ENCODE measurements around the gene TMIE.

Gene TMIE

DNA sequence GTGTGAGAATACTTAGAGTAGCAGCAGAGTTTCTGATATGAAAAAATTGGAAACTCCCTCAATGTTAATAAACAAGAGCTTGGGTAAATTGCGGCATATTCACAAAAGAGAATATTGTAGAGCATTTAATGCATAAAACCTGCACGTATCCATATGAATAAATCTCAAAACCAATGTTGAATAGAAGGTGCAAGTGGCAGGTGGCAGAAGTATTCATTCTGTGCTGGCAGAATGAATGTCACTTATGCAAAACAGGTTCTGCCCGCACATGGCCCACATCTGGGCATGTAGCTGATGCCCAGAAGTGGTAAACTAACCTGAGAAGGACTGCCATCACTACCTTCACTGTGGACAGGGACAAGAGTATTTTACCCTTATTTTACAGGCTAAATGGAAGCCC, 30.6 kb downstream of the TMIE start:
- no peak for DNase-seq

DNA sequence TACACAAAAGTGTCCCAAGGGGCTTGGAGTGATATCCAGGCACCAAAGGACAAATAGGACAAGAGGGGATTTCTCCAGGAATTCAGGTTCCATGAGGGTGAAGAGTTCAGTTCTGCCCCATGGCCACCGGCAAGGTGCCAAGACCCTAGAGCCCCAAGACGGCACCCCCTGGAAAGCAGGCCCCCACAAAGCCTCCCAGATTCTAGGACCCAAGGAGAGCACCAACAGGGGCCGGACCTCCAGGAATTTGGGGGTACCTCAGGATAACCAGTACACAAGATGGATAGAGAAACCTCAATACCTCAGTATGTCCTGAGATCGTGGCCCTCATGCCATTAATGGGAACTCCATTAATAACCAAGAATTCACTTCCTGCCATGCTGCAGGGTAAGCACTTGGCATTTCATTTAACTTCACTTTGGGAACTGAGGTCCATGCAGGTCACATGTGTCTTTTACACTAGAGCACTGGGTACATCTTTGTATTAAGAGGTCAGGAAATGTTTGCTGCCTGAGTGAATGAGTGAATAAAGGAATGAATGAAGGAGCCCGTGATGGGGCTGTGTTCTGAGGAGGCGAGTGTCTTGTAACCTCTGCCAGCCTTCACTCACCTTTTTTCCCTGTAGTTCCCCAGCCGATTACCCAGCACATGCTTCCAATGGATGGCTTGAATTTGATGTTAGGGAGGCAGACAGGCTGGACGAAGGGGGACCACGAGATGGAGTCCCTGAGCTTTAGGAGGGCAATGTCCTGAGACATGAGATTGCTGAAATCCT, 32.0 kb downstream of the TMIE start:
- Histone ChIP-seq H2BK5ac (ENCODE audit: low read depth, low read length, poor library complexity, severe bottlenecking) (no peak overlapping the region), H4K91ac (ENCODE audit: low read length) (no peak overlapping the region), H3K4me2 (ENCODE audit: low read length, poor library complexity, severe bottlenecking) (no peak overlapping the region), H3K4me1 (ENCODE audit: control insufficient read depth, insufficient read depth, low read depth, low read length) (no peaks in the 10 kb centered on the region), H3K79me1 (replicated peaks; ENCODE audit: low read length, poor library complexity, severe bottlenecking) (no peaks in the 10 kb centered on the region), H2BK120ac (ENCODE audit: low read depth, low read length) (no peak overlapping the region), H3K23ac (ENCODE audit: low read length in 2 of 2) (no peak overlapping the region), H3K27me3 (ENCODE audit: control insufficient read depth in 1 of 2, insufficient read depth in 1 of 2, low read length in 2 of 2) (peaks cover 12 to 63% of the 10 kb centered on the region in 2 experiments), H2BK15ac (ENCODE audit: low read depth, poor library complexity, severe bottlenecking) (no peak overlapping the region), H4K8ac (ENCODE audit: low read length) (no peak overlapping the region), H3K9me3 (ENCODE audit: control insufficient read depth, low read length) (no peaks in the 10 kb centered on the region), H2AK5ac (ENCODE audit: low read length, severe bottlenecking) (no peak overlapping the region), H2AFZ (ENCODE audit: low read depth, low read length) (no peak overlapping the region), H3K9ac (ENCODE audit: low read length) (no peak overlapping the region), H3K4me3 (ENCODE audit: insufficient read depth in 1 of 2, low read depth in 1 of 2, low read length in 2 of 2) (no peak overlapping the region), H3K14ac (ENCODE audit: low read length in 2 of 2) (peak overlapping the region in 1 of 2 experiments; percentile 5), H3K27ac (ENCODE audit: low read length, poor library complexity, severe bottlenecking) (no peak overlapping the region), H2BK12ac (ENCODE audit: low read length in 2 of 2) (no peak overlapping the region), H3K18ac (ENCODE audit: low read depth in 1 of 2, low read length in 2 of 2) (no peak overlapping the region), H3K36me3 (ENCODE audit: control insufficient read depth in 1 of 2, insufficient read depth in 2 of 2, low read depth in 1 of 2, low read length in 2 of 2) (no peaks in the 10 kb centered on the region), H3K4ac (ENCODE audit: low read depth in 1 of 2, low read length in 2 of 2) (no peak overlapping the region)
- DNase-seq: no peak
- 78% methylated on average over 9 of the region's 9 CpGs for WGBS

More for the DNA sequence above, 30.6 kb downstream of the TMIE start:
- H3K4ac ChIP-seq (ENCODE audit: low read depth in 1 of 2, low read length in 2 of 2): no peak overlapping the region
- H3K36me3 ChIP-seq (ENCODE audit: control insufficient read depth in 1 of 2, insufficient read depth in 2 of 2, low read depth in 1 of 2, low read length in 2 of 2): no peaks in the 10 kb centered on the region
- H2BK12ac ChIP-seq (ENCODE audit: low read length in 2 of 2): no peak overlapping the region
- H3K18ac ChIP-seq (ENCODE audit: low read depth in 1 of 2, low read length in 2 of 2): no peak overlapping the region
- WGBS: 80% methylated on average over 1 of the region's 3 CpGs
- H2BK120ac ChIP-seq (ENCODE audit: low read depth, low read length): no peak overlapping the region
- H3K4me2 ChIP-seq (ENCODE audit: low read length, poor library complexity, severe bottlenecking): no peak overlapping the region
- no peak overlapping the region for H3K4me3 ChIP-seq (ENCODE audit: insufficient read depth in 1 of 2, low read depth in 1 of 2, low read length in 2 of 2)
- H2AK5ac ChIP-seq (ENCODE audit: low read length, severe bottlenecking): no peak overlapping the region
- peaks cover 6 to 55% of the 10 kb centered on the region in 2 experiments for H3K27me3 ChIP-seq (ENCODE audit: control insufficient read depth in 1 of 2, insufficient read depth in 1 of 2, low read length in 2 of 2)
- no peak overlapping the region for H4K91ac ChIP-seq (ENCODE audit: low read length)
- H3K4me1 ChIP-seq (ENCODE audit: control insufficient read depth, insufficient read depth, low read depth, low read length): no peaks in the 10 kb centered on the region
- no peaks in the 10 kb centered on the region for H3K79me1 ChIP-seq (replicated peaks; ENCODE audit: low read length, poor library complexity, severe bottlenecking)
- no peak overlapping the region for H2BK5ac ChIP-seq (ENCODE audit: low read depth, low read length, poor library complexity, severe bottlenecking)
- no peaks in the 10 kb centered on the region for H3K9me3 ChIP-seq (ENCODE audit: control insufficient read depth, low read length)
- H3K9ac ChIP-seq (ENCODE audit: low read length): no peak overlapping the region
- H3K23ac ChIP-seq (ENCODE audit: low read length in 2 of 2): no peak overlapping the region
- no peak overlapping the region for H4K8ac ChIP-seq (ENCODE audit: low read length)
- H3K14ac ChIP-seq (ENCODE audit: low read length in 2 of 2): no peak overlapping the region
- no peak overlapping the region for H2AFZ ChIP-seq (ENCODE audit: low read depth, low read length)
- H2BK15ac ChIP-seq (ENCODE audit: low read depth, poor library complexity, severe bottlenecking): no peak overlapping the region
- no peak overlapping the region for H3K27ac ChIP-seq (ENCODE audit: low read length, poor library complexity, severe bottlenecking)

DNA sequence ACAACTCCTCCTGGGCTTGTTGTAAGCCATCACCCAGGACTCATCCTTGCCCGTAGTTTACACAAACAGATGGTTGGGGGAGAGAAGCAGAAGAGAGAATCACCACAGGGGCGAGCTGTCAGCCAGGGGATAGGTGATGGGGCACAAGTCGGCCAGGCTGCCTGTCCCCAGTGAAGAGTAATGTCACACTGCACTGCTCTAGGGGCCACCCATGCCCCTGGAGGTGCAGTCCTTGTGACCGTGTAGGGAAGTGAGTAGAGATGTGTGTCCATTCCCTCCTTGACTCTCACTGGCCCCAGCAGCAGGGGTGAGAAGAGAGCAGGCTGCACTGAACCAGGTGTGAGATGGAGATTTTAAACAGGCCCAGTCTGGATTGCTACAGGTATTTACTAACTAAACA, 33.6 kb downstream of the TMIE start:
- H3K9ac ChIP-seq (ENCODE audit: low read length): no peak overlapping the region
- no peak overlapping the region for H2AFZ ChIP-seq (ENCODE audit: low read depth, low read length)
- no peak overlapping the region for H3K4me3 ChIP-seq (ENCODE audit: insufficient read depth in 1 of 2, low read depth in 1 of 2, low read length in 2 of 2)
- no peak for DNase-seq
- peak overlapping the region; percentile 40 for H4K91ac ChIP-seq (ENCODE audit: low read length)
- H2BK5ac ChIP-seq (ENCODE audit: low read depth, low read length, poor library complexity, severe bottlenecking): no peak overlapping the region
- H3K4ac ChIP-seq (ENCODE audit: low read depth in 1 of 2, low read length in 2 of 2): no peak overlapping the region
- H3K27ac ChIP-seq (ENCODE audit: low read length, poor library complexity, severe bottlenecking): no peak overlapping the region
- H3K36me3 ChIP-seq (ENCODE audit: control insufficient read depth in 1 of 2, insufficient read depth in 2 of 2, low read depth in 1 of 2, low read length in 2 of 2): no peaks in the 10 kb centered on the region
- no peaks in the 10 kb centered on the region for H3K9me3 ChIP-seq (ENCODE audit: control insufficient read depth, low read length)
- H2AK5ac ChIP-seq (ENCODE audit: low read length, severe bottlenecking): no peak overlapping the region
- H3K18ac ChIP-seq (ENCODE audit: low read depth in 1 of 2, low read length in 2 of 2): no peak overlapping the region
- no peak overlapping the region for H2BK120ac ChIP-seq (ENCODE audit: low read depth, low read length)
- no peak overlapping the region for H3K4me2 ChIP-seq (ENCODE audit: low read length, poor library complexity, severe bottlenecking)
- peak overlapping the region in 1 of 2 experiments; percentile 90 for H3K14ac ChIP-seq (ENCODE audit: low read length in 2 of 2)
- no peak overlapping the region for H2BK15ac ChIP-seq (ENCODE audit: low read depth, poor library complexity, severe bottlenecking)
- H3K4me1 ChIP-seq (ENCODE audit: control insufficient read depth, insufficient read depth, low read depth, low read length): no peaks in the 10 kb centered on the region
- H3K27me3 ChIP-seq (ENCODE audit: control insufficient read depth in 1 of 2, insufficient read depth in 1 of 2, low read length in 2 of 2): peaks cover 12 to 54% of the 10 kb centered on the region in 2 experiments
- H3K79me1 ChIP-seq (replicated peaks; ENCODE audit: low read length, poor library complexity, severe bottlenecking): no peaks in the 10 kb centered on the region
- no peak overlapping the region for H3K23ac ChIP-seq (ENCODE audit: low read length in 2 of 2)
- no peak overlapping the region for H4K8ac ChIP-seq (ENCODE audit: low read length)
- WGBS: 66% methylated on average over 4 of the region's 4 CpGs
- no peak overlapping the region for H2BK12ac ChIP-seq (ENCODE audit: low read length in 2 of 2)

- H2BK12ac ChIP-seq (ENCODE audit: low read length in 2 of 2): no peak overlapping the region
- no peak overlapping the region for H3K14ac ChIP-seq (ENCODE audit: low read length in 2 of 2)
- no peak overlapping the region for H2AFZ ChIP-seq (ENCODE audit: low read depth, low read length)
- no peak overlapping the region for H3K4me3 ChIP-seq (ENCODE audit: insufficient read depth in 1 of 2, low read depth in 1 of 2, low read length in 2 of 2)
- no peaks in the 10 kb centered on the region for H3K36me3 ChIP-seq (ENCODE audit: control insufficient read depth in 1 of 2, insufficient read depth in 2 of 2, low read depth in 1 of 2, low read length in 2 of 2)
- H2AK5ac ChIP-seq (ENCODE audit: low read length, severe bottlenecking): no peak overlapping the region
- H3K79me1 ChIP-seq (replicated peaks; ENCODE audit: low read length, poor library complexity, severe bottlenecking): no peaks in the 10 kb centered on the region
- peaks cover 12 to 51% of the 10 kb centered on the region in 2 experiments for H3K27me3 ChIP-seq (ENCODE audit: control insufficient read depth in 1 of 2, insufficient read depth in 1 of 2, low read length in 2 of 2)
- H3K4ac ChIP-seq (ENCODE audit: low read depth in 1 of 2, low read length in 2 of 2): no peak overlapping the region
- no peak overlapping the region for H3K18ac ChIP-seq (ENCODE audit: low read depth in 1 of 2, low read length in 2 of 2)
- H3K23ac ChIP-seq (ENCODE audit: low read length in 2 of 2): no peak overlapping the region
- no peaks in the 10 kb centered on the region for H3K9me3 ChIP-seq (ENCODE audit: control insufficient read depth, low read length)
- H4K8ac ChIP-seq (ENCODE audit: low read length): no peak overlapping the region
- DNase-seq: no peak
- H2BK5ac ChIP-seq (ENCODE audit: low read depth, low read length, poor library complexity, severe bottlenecking): no peak overlapping the region
- no peaks in the 10 kb centered on the region for H3K4me1 ChIP-seq (ENCODE audit: control insufficient read depth, insufficient read depth, low read depth, low read length)
- 88% methylated on average over 20 of the region's 20 CpGs for WGBS
- no peak overlapping the region for H3K9ac ChIP-seq (ENCODE audit: low read length)
- H3K4me2 ChIP-seq (ENCODE audit: low read length, poor library complexity, severe bottlenecking): no peak overlapping the region
- H2BK15ac ChIP-seq (ENCODE audit: low read depth, poor library complexity, severe bottlenecking): no peak overlapping the region
- H3K27ac ChIP-seq (ENCODE audit: low read length, poor library complexity, severe bottlenecking): no peak overlapping the region
- H4K91ac ChIP-seq (ENCODE audit: low read length): no peak overlapping the region
- no peak overlapping the region for H2BK120ac ChIP-seq (ENCODE audit: low read depth, low read length)
Observed at GRCh38 chr3:46736006-46736872, 35.0 kb downstream of the TMIE start.
